NT2/D1 (cell line): Measurements from ENCODE around the gene CASP9.
"Not testable (repeated sequence)": the region's sequence is repeated elsewhere in the genome, so short reads cannot be mapped to it uniquely, and the experiment has no call there.

Experiments
- DNase-seq: peaks from one replicate; pipeline ENCODE4 v3.0.0-alpha.2; 2011; ENCODE audit warnings: low read depth, low spot score
- H3K27me3 ChIP-seq: 2 replicates; pipeline ENCODE4 v1.6.0; 2011; ENCODE audit warnings: mild to moderate bottlenecking; ENCODE audit not compliant: insufficient read length, insufficient read depth
- H3K36me3 ChIP-seq: 2 replicates; pipeline ENCODE4 v1.6.1; 2011; ENCODE audit warnings: mild to moderate bottlenecking, low read length, mixed read lengths; ENCODE audit not compliant: insufficient read depth, insufficient read length
- H3K4me1 ChIP-seq: 2 replicates; pipeline ENCODE4 v1.5.1; 2011; ENCODE audit not compliant: insufficient read depth, insufficient read length
- H3K4me3 ChIP-seq: 2 replicates; pipeline ENCODE4 v1.5.1; 2011; ENCODE audit warnings: low read depth; ENCODE audit not compliant: insufficient read length
- H3K9ac ChIP-seq: 2 replicates; pipeline ENCODE4 v1.6.0; 2011; ENCODE audit warnings: low read depth; ENCODE audit not compliant: insufficient read length
- H3K9me3 ChIP-seq: 2 replicates; pipeline ENCODE4 v1.5.1; 2011; ENCODE audit warnings: mild to moderate bottlenecking, low read length; ENCODE audit not compliant: insufficient read depth
- SUZ12 ChIP-seq: IDR thresholded peaks from 2 replicates; pipeline ENCODE4 v1.6.1; 2011; ENCODE audit not compliant: insufficient read length, insufficient read depth; ENCODE audit errors: extremely low read depth
- YY1 ChIP-seq: IDR thresholded peaks from 2 replicates; pipeline ENCODE4 v1.6.1; 2011; ENCODE audit not compliant: insufficient read length, insufficient read depth
- ZNF274 ChIP-seq: IDR thresholded peaks from 2 replicates; pipeline ENCODE4 v1.6.1; 2011; ENCODE audit warnings: mild to moderate bottlenecking, low read depth, low read length

The CASP9 gene

DNA sequence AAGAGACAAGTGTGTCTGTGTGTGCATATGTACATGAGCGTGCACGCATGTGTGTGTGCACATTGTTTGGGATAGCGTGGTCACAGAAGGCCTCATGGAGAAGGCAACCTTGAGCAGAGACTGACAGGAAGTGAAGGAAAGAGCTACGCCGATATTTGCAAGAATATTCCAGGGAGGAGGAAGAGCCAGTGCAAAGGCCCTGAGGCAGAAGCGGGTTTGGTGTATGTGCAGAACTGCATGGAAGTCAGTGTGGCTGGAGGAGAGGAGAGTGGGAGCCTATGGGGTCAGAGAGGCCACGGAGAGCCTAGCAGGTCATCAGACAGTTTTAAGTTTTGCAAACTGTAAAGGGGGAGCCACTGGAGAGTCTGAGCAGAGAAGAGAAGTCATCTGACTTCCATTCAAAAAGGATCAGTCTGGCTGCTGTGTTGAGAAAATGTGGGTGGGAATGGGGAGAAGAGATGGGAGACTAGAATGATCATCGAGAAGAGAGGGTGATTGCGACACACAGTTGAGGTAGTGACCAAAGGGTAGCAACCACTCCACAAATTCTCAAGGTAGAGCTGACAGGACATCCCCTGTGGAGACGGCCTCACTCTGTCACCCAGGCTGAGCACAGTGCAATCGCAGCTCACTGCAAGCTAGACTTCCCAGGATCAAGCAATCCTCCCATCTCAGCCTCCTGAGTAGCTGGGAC lies 44.2 kb downstream of the CASP9 start:
- Histone ChIP-seq H3K9me3 (no peaks in the 10 kb centered on the region), H3K9ac (no peak overlapping the region), H3K4me1 (no peaks in the 10 kb centered on the region), H3K4me3 (no peak overlapping the region), H3K27me3 (no peaks in the 10 kb centered on the region), H3K36me3 (no peaks in the 10 kb centered on the region)
- TF ChIP-seq ZNF274 (no peak), YY1 (no peak), SUZ12 (no peak)
- no peak for DNase-seq

- no peak overlapping the region for H3K4me3 ChIP-seq
- TF ChIP-seq SUZ12: no peak
- no peak for TF ChIP-seq ZNF274
- no peak for TF ChIP-seq YY1
- no peaks in the 10 kb centered on the region for H3K36me3 ChIP-seq
- no peak overlapping the region for H3K9ac ChIP-seq
- H3K27me3 ChIP-seq: no peaks in the 10 kb centered on the region
- H3K4me1 ChIP-seq: no peaks in the 10 kb centered on the region
- H3K9me3 ChIP-seq: no peaks in the 10 kb centered on the region
- no peak for DNase-seq
Observed at GRCh38 chr1:15477646-15478212, 46.3 kb downstream of the CASP9 start.

- no peaks in the 10 kb centered on the region for H3K27me3 ChIP-seq
Observed at GRCh38 chr1:15476927-15477326, 47.1 kb downstream of the CASP9 start.

DNA sequence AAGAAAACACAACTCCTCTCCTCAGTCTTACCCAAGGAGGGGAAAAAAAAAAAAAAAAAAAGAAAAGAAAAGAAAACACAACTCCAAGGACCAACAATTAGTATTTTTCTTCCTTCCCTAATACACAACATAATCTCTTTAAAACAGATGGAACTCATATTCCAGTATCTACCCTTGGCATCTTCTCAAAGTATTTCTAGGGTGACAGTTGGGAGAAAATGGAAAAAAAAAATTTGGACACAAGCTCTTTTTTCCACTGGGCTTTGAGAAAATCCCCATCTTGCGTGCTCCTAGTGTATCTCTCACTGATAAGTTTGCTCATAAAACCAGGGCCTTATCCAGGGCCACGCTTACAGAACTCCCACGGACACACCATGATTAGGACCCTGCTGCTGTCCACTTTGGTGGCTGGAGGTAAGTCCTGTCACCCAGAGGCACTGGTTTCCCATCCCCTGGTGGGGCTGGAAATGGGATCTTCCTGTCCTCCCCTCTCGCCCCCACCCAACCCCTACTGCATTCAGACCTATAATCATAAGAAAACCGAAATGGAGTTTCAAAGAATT lies 48.2 kb downstream of the CASP9 start, which contains the start of gene CELA2B:
TSS of gene CELA2B (plus strand) at position 353 of the 563 bp plus-strand sequence. CDS start at position 375, 22 bp downstream.
- Histone ChIP-seq H3K36me3 (no peaks in the 10 kb centered on the region), H3K9me3 (no peaks in the 10 kb centered on the region), H3K4me3 (no peak within 1 kb of the TSS), H3K27me3 (no peaks in the 10 kb centered on the region), H3K4me1 (no peaks in the 10 kb centered on the region), H3K9ac (no peak within 1 kb of the TSS)
- TF ChIP-seq YY1 (no peak), SUZ12 (no peak), ZNF274 (no peak)
- no peak for DNase-seq

More at GRCh38 chr1:15476927-15477326, 47.1 kb downstream of the CASP9 start:
- Histone ChIP-seq H3K9me3 (no peaks in the 10 kb centered on the region), H3K36me3 (no peaks in the 10 kb centered on the region), H3K9ac (no peak overlapping the region), H3K4me1 (no peaks in the 10 kb centered on the region), H3K4me3 (no peak overlapping the region)
- DNase-seq: no peak
- no peak for TF ChIP-seq YY1
- no peak for TF ChIP-seq ZNF274
- no peak for TF ChIP-seq SUZ12

DNA sequence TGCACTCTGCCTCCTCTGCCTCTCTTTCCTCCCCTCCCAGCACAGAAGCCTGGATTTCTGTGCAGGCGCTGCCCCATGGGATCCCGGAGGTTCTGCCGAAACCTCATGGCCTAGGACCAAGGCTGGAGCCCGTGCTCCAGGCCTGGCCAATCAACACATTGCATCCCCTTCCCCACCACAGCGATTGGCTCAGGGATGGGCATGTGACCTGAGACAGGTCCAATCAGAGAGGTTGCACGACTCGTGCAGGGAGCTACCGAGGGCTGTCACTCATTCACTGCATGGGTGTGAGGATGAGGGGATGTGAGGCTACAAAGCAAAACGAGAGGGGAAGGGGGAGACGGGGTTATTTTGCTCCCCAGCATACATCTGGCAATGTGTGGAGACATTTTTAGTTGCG lies 51.4 kb downstream of the CASP9 start:
- no peak overlapping the region for H3K9ac ChIP-seq
- TF ChIP-seq ZNF274: no peak
- TF ChIP-seq YY1: no peak
- no peak for TF ChIP-seq SUZ12
- H3K4me1 ChIP-seq: no peaks in the 10 kb centered on the region
- H3K36me3 ChIP-seq: no peaks in the 10 kb centered on the region
- no peaks in the 10 kb centered on the region for H3K27me3 ChIP-seq
- no peaks in the 10 kb centered on the region for H3K9me3 ChIP-seq
- DNase-seq: no peak
- no peak overlapping the region for H3K4me3 ChIP-seq

GRCh38 chr1:15471723-15472122 lies 52.3 kb downstream of the CASP9 start:
- not testable (repeated sequence) for H3K9ac ChIP-seq, H3K4me3 ChIP-seq, H3K36me3 ChIP-seq, DNase-seq, H3K4me1 ChIP-seq, H3K27me3 ChIP-seq, H3K9me3 ChIP-seq

DNA sequence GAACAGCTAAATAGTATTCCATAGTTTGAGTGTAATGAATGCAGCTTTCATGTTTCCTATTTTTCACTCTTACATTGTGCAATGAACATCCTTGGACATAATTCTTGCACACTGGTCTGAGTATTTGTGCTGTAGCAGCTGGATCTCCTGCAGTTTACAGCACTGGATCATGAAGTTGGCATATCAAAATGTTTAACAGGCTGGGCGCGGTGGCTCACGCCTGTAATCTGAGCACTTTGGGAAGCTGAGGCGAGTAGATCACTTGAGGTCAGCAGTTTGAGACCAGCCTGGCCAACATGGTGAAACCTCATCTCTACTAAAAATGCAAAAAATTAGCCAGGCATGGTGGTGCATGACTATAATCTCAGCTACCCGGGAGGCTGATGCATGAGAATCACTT lies 52.9 kb downstream of the CASP9 start:
- not testable (repeated sequence) for H3K4me1 ChIP-seq, H3K9ac ChIP-seq, H3K9me3 ChIP-seq, H3K4me3 ChIP-seq, H3K27me3 ChIP-seq, DNase-seq, H3K36me3 ChIP-seq

- not testable (repeated sequence) for H3K9ac ChIP-seq, H3K36me3 ChIP-seq, H3K4me1 ChIP-seq, H3K9me3 ChIP-seq, H3K27me3 ChIP-seq, DNase-seq, H3K4me3 ChIP-seq
Observed at GRCh38 chr1:15469821-15470448, 54.1 kb downstream of the CASP9 start.
